Right cardiac atrium (tissue), 5 donors: ENCODE measurements around the gene CMTM1. TPM values are rescaled to one million over a fixed set of nuclear protein-coding genes. Genes with fewer than 3 reads are reported as not detected.

ENCODE experiments used
- ATAC-seq, 2 donors: fragments of 200-7000 bp; cut with Tn5 transposase; one replicate each; pipeline versions ENCODE4 v1.8.0 to v1.9.1; 2020; ENCODE audit warnings: moderate library complexity in 2 of 2, mild to moderate bottlenecking in 1 of 2
- DNase-seq, 3 donors: peaks; one replicate each; pipeline ENCODE4 v3.0.0-alpha.2; 2020
- H3K27ac ChIP-seq: one replicate; pipeline ENCODE4 v1.5.1; 2013; ENCODE audit warnings: mild to moderate bottlenecking, low read length, control low read depth, moderate library complexity
- H3K27me3 ChIP-seq: one replicate; pipeline ENCODE4 v1.6.1; 2013; ENCODE audit not compliant: control insufficient read depth, insufficient read depth
- H3K4me1 ChIP-seq: one replicate; pipeline ENCODE4 v1.6.1; 2013; ENCODE audit warnings: low read length; ENCODE audit not compliant: control insufficient read depth, insufficient read depth
- H3K4me3 ChIP-seq: one replicate; pipeline ENCODE4 v1.5.1; 2013; ENCODE audit warnings: low read length, control low read depth
- H3K9me3 ChIP-seq: one replicate; pipeline ENCODE4 v1.6.1; 2013; ENCODE audit warnings: low read length; ENCODE audit not compliant: control insufficient read depth
- WGBS: extraction: QIAGEN DNeasy Blood & Tissue Kit; methylation state at CpG from one replicate; pipeline ENCODE4 v1.1.7; 2013; 5-methylcytosine and 5-hydroxymethylcytosine counted together
- intact Hi-C, 4 donors: fragments of 100-400 bp; cut with DNase I; formaldehyde crosslinking; loops; one replicate each; pipeline versions ENCODE4 v1.11.0 to v1.14.0; 2022 to 2023
- polyA plus RNA-seq: library from polyadenylated mRNA; stranded (reverse); fragments of 200-250 nt; gene quantifications from one replicate; pipeline ENCODE4 v1.2.3, GENCODE V29; 2013
- total RNA-seq, 4 donors: library from RNA; stranded (reverse); fragmentation: NEBNext Ultra II Directional; extraction: Animal tissue kit (Norgen Biotek cat#: 25700); gene quantifications; one replicate each; pipeline ENCODE4 v1.2.1, GENCODE V29; 2021
- donor health status: healthy with polysubstance abuse.
- donor health status: DM: no; HTN: yes; CAD: no.
- donor health status: DM: no; HTN: no; CAD: no.
- donor health status: DM: no; HTN: yes; CAD: no; lungs with severe emphysema.
- donor health status: DM: yes; HTN: yes; CAD: no.

The CMTM1 gene
- total and polyA plus RNA-seq, 5 donors = 0.14 to 2.6 (median 1.8) TPM

DNA sequence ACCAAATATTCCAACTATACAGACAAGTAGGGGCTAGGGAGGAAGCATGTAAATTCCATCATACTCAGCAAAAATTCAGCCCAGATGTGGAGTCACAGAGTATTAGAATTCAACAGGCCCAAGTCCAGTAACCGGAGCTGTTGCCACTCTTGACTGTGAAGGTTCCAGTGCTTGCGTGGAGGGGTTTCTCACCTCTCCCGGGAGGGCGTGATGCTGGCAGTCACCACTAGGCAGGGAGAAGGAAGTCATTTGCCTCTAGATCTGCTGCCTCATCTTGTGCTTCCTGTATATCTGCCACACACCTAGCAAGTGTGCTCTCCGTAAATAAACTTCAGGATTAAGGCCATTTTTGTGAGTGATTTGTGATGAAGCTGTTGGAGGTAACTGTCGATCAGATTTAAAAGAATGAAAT, 14.9 kb upstream of the CMTM1 start:
- Histone ChIP-seq H3K9me3 (no peaks in the 10 kb centered on the region), H3K4me3 (no peak overlapping the region), H3K27me3 (no peaks in the 10 kb centered on the region), H3K4me1 (peaks cover 6% of the 10 kb centered on the region), H3K27ac (peak overlapping the region; percentile 100)
- intact Hi-C loops = loop anchor here in 1 of 4 donors (5.0 kb wide), 1 partner anchor 51 kb away; the partner anchor contains the start of gene CMTM3
- DNase-seq (peak in 1 of 3 donors; percentile 56), ATAC-seq (no peak)
- 30% methylated on average over 6 of the region's 6 CpGs for WGBS

- peak overlapping the region; percentile 70 for H3K4me3 ChIP-seq
- peaks cover 6% of the 10 kb centered on the region for H3K4me1 ChIP-seq
- intact Hi-C loops = loop anchor here in 1 of 4 donors (5.0 kb wide), 1 partner anchor 50 kb away; the partner anchor contains the start of gene CMTM3
- WGBS = 32% methylated on average over 8 of the region's 8 CpGs
- H3K9me3 ChIP-seq = no peaks in the 10 kb centered on the region
- no peak for DNase-seq
- no peaks in the 10 kb centered on the region for H3K27me3 ChIP-seq
- peak overlapping the region; percentile 100 for H3K27ac ChIP-seq
- ATAC-seq = peak in 1 of 2 donors; percentile 0
Measured at GRCh38 chr16:66551788-66552285, 14.4 kb upstream of the CMTM1 start.

- intact Hi-C loops = loop anchor here in 1 of 4 donors (5.0 kb wide), 1 partner anchor 50 kb away; the partner anchor contains the start of gene CMTM3
- H3K4me1 ChIP-seq = peaks cover 6% of the 10 kb centered on the region
Measured at GRCh38 chr16:66552286-66553177, 13.7 kb upstream of the CMTM1 start, which contains the start of gene CKLF. CKLF (plus strand) TSS chr16:66552576; CDS start chr16:66552716, 140 bp downstream.

GRCh38 chr16:66553223-66553622, 13.0 kb upstream of the CMTM1 start:
- no peak for DNase-seq
- Histone ChIP-seq H3K27me3 (no peaks in the 10 kb centered on the region), H3K4me1 (peaks cover 3% of the 10 kb centered on the region), H3K9me3 (no peaks in the 10 kb centered on the region), H3K4me3 (peak overlapping the region; percentile 70), H3K27ac (no peak overlapping the region)
- 34% methylated on average over 8 of the region's 8 CpGs for WGBS
- ATAC-seq = no peak
- intact Hi-C loops = loop anchor here in 1 of 4 donors (5.0 kb wide), 1 partner anchor 49 kb away; the partner anchor contains the start of gene CMTM3

More at GRCh38 chr16:66552286-66553177, 13.7 kb upstream of the CMTM1 start, which contains the start of gene CKLF:
- 7% methylated on average over 63 of the region's 63 CpGs for WGBS
- peak; percentile 89 to 96 (median 96) for DNase-seq
- peak within 1 kb of the TSS; percentile 70 for H3K4me3 ChIP-seq
- no peaks in the 10 kb centered on the region for H3K9me3 ChIP-seq
- peak within 1 kb of the TSS; percentile 100 for H3K27ac ChIP-seq
- ATAC-seq = peak; percentile 89 to 90
- H3K27me3 ChIP-seq = no peaks in the 10 kb centered on the region

DNA sequence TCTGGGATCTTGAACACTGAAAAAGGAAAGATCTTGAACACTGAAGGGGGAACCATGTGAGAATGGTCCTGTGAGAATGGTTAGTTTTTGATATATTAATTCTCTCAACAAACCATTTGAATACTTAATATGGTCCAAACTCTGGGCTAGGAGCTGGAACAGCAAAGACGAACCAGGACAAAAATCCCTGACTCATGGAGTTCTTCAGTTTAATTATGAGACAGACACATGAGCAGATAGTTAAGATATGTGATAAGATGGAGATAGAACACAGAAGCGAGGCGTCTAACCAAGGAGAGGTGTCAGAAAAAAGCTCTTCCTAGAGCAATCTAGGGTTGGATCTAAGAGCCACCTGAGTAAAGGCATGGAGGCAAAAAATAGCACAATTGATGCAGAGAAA, 12.2 kb upstream of the CMTM1 start:
- no peak for ATAC-seq
- WGBS = 86% methylated on average over 3 of the region's 3 CpGs
- no peak overlapping the region for H3K27ac ChIP-seq
- intact Hi-C loops = loop anchor here in 1 of 4 donors (5.0 kb wide), 1 partner anchor 48 kb away; the partner anchor contains the start of gene CMTM3
- H3K4me1 ChIP-seq = no peaks in the 10 kb centered on the region
- H3K9me3 ChIP-seq = no peaks in the 10 kb centered on the region
- no peak overlapping the region for H3K4me3 ChIP-seq
- DNase-seq = no peak
- H3K27me3 ChIP-seq = no peaks in the 10 kb centered on the region

DNA sequence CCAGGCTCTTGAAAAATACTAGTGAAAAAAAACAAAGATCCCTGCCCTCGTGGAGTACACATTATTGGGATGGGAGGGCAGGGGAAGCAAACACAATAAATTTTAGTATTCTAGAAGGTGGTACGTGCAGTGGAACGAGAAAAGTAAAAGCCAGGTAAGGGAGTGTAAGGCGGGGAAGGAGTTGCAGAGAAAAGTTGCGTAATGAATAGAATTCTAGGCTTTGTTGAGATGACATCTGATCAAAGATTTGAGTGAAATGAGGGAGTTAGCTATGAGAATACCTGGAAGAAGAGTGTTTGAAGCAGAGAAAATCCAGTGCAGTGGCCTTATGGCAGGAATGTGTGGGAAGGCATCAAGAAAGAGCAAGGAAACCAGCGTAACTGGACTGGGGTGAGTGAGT, 11.7 kb upstream of the CMTM1 start:
- no peaks in the 10 kb centered on the region for H3K9me3 ChIP-seq
- no peaks in the 10 kb centered on the region for H3K4me1 ChIP-seq
- intact Hi-C loops = loop anchor here in 1 of 4 donors (5.0 kb wide), 1 partner anchor 48 kb away; the partner anchor contains the start of gene CMTM3
- ATAC-seq (no peak), DNase-seq (no peak)
- H3K4me3 ChIP-seq = no peak overlapping the region
- WGBS = 91% methylated on average over 6 of the region's 6 CpGs
- H3K27me3 ChIP-seq = no peaks in the 10 kb centered on the region
- H3K27ac ChIP-seq = no peak overlapping the region

GRCh38 chr16:66560107-66560506, 6.1 kb upstream of the CMTM1 start:
- H3K4me1 ChIP-seq = no peaks in the 10 kb centered on the region
- DNase-seq = no peak
- H3K27me3 ChIP-seq = no peaks in the 10 kb centered on the region
- WGBS = 82% methylated on average over 1 of the region's 1 CpG
- no peaks in the 10 kb centered on the region for H3K9me3 ChIP-seq
- intact Hi-C loops = no loop called here
- no peak for ATAC-seq
- no peak overlapping the region for H3K4me3 ChIP-seq
- H3K27ac ChIP-seq = no peak overlapping the region

DNA sequence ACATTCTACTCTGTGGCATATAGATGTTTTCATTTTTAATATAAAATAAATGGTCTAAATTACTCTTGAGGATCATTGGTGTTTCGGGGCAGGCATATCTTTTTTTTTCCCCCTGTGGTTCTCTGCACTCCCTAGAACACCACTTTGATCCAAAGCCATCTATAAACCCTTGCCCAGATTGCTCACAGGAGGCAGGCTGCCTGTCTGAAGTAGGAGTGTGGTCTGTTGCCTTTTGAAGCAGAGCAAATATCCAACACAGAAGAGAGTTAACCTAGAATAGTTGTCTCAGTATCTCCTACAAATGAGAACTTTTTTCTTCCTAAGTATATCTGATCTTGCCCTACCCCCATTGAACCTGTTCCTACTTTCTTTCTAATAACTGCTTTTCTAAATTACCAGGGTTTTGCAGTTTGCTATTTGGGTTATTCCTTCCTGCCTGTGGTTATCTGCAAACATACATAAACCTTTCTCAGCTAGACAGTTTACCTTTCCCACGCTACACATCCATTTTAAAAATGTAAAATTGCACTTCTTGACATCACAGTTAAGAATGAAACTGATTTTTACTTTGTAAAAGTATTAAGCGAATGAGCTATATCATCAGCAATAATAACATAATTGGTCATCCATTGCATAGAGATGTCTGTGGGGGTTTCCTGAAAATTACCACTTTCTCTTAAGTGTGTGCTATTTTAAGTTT, 4.7 kb upstream of the CMTM1 start:
- no peak overlapping the region for H3K27ac ChIP-seq
- WGBS = 95% methylated on average over 3 of the region's 3 CpGs
- no peak overlapping the region for H3K4me3 ChIP-seq
- no peaks in the 10 kb centered on the region for H3K27me3 ChIP-seq
- no peaks in the 10 kb centered on the region for H3K4me1 ChIP-seq
- H3K9me3 ChIP-seq = no peaks in the 10 kb centered on the region
- ATAC-seq (no peak), DNase-seq (no peak)
- intact Hi-C loops = no loop called here

DNA sequence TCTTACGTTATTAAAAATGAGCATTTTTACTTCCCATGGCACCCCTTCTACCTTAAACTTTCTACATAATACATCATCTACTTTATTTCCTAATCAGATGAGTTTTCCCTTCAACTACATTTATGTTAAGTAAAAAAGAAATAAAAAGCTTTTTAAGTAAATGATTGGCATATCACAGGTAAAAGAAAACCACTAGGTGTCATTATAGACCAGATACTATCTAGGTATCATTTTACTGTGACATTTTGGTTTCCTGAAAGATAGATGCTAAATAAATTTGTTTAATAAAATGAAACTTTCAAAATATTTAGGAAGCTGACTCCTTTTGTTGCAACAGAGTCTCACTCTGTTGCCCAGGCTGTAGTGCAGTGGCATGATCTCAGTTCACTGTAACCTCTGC, 3.8 kb upstream of the CMTM1 start:
- no peak overlapping the region for H3K27ac ChIP-seq
- ATAC-seq = no peak
- no peaks in the 10 kb centered on the region for H3K9me3 ChIP-seq
- no peaks in the 10 kb centered on the region for H3K27me3 ChIP-seq
- DNase-seq = no peak
- intact Hi-C loops = no loop called here
- WGBS = 82% methylated on average over 1 of the region's 1 CpG
- no peak overlapping the region for H3K4me3 ChIP-seq
- no peaks in the 10 kb centered on the region for H3K4me1 ChIP-seq

GRCh38 chr16:66562986-66563385, 3.3 kb upstream of the CMTM1 start:
- no peak for ATAC-seq
- Histone ChIP-seq H3K27ac (no peak overlapping the region), H3K27me3 (no peaks in the 10 kb centered on the region), H3K9me3 (no peaks in the 10 kb centered on the region), H3K4me1 (no peaks in the 10 kb centered on the region), H3K4me3 (no peak overlapping the region)
- 88% methylated on average over 2 of the region's 2 CpGs for WGBS
- intact Hi-C loops = no loop called here
- no peak for DNase-seq
